GM19455 (cell line): ENCODE measurements around the gene PRLH.
"Not testable (repeated sequence)": the region's sequence is repeated elsewhere in the genome, so short reads cannot be mapped to it uniquely, and the experiment has no call there.

ENCODE experiments used
- ATAC-seq: cut with Tn5 transposase; IDR thresholded peaks from one replicate; pipeline ENCODE4 v1.9.1; 2021; ENCODE audit not compliant: unreplicated experiment

PRLH gene

GRCh38 chr2:237599465-237600110 lies 33.2 kb downstream of the PRLH start:
- ATAC-seq = no peak

GRCh38 chr2:237600205-237600846 lies 34.0 kb downstream of the PRLH start:
- no peak for ATAC-seq

GRCh38 chr2:237601453-237602116 lies 35.2 kb downstream of the PRLH start:
- ATAC-seq = no peak

GRCh38 chr2:237602409-237602808 lies 36.0 kb downstream of the PRLH start:
- no peak for ATAC-seq

- no peak for ATAC-seq
Observed at GRCh38 chr2:237603049-237603717, 36.8 kb downstream of the PRLH start.

GRCh38 chr2:237603718-237604362 lies 37.5 kb downstream of the PRLH start:
- ATAC-seq = no peak

GRCh38 chr2:237604391-237604790 lies 38.0 kb downstream of the PRLH start:
- no peak for ATAC-seq

- ATAC-seq = no peak
Observed at GRCh38 chr2:237604960-237605359, 38.6 kb downstream of the PRLH start.

- not testable (repeated sequence) for ATAC-seq
Observed at GRCh38 chr2:237606522-237606921, 40.1 kb downstream of the PRLH start.

GRCh38 chr2:237612527-237613357 lies 46.4 kb downstream of the PRLH start:
- ATAC-seq = no peak

GRCh38 chr2:237613679-237614078 lies 47.3 kb downstream of the PRLH start:
- no peak for ATAC-seq

- no peak for ATAC-seq
Observed at GRCh38 chr2:237614151-237614720, 47.9 kb downstream of the PRLH start.

- no peak for ATAC-seq
Observed at GRCh38 chr2:237615631-237616249, 49.4 kb downstream of the PRLH start.

GRCh38 chr2:237616373-237616733 lies 50.0 kb downstream of the PRLH start:
- ATAC-seq = no peak
